Measurements from ENCODE around the gene OR2D2.
"Not testable (repeated sequence)": the region's sequence is repeated elsewhere in the genome, so short reads cannot be mapped to it uniquely, and the experiment has no call there.

The OR2D2 gene

GRCh38 chr11:6920702-6921101 is 28.4 kb upstream of the OR2D2 start, which contains the start of gene OR2D3:
OR2D3 (plus strand) TSS chr11:6921002; CDS start chr11:6921002, 0 bp downstream.
- no peaks in the 10 kb centered on the region for H3K36me3 ChIP-seq (ENCODE audit: control insufficient read depth, insufficient read depth, low read length)
- H3K27ac ChIP-seq (ENCODE audit: insufficient read depth, low read depth, low read length, poor library complexity, severe bottlenecking): no peak within 1 kb of the TSS
- WGBS, 2 experiments: no CpG with 5 or more reads among the region's 1 CpG
- no peaks in the 10 kb centered on the region for H3K27me3 ChIP-seq (ENCODE audit: control insufficient read depth, insufficient read depth, low read length, poor library complexity, severe bottlenecking)
- H3K4me1 ChIP-seq (ENCODE audit: control insufficient read depth, insufficient read depth, low read length): no peaks in the 10 kb centered on the region
- no peaks in the 10 kb centered on the region for H3K9me3 ChIP-seq (ENCODE audit: control insufficient read depth, low read length)
- no peak within 1 kb of the TSS for H3K4me3 ChIP-seq (ENCODE audit: insufficient read depth, low read depth, low read length)

DNA sequence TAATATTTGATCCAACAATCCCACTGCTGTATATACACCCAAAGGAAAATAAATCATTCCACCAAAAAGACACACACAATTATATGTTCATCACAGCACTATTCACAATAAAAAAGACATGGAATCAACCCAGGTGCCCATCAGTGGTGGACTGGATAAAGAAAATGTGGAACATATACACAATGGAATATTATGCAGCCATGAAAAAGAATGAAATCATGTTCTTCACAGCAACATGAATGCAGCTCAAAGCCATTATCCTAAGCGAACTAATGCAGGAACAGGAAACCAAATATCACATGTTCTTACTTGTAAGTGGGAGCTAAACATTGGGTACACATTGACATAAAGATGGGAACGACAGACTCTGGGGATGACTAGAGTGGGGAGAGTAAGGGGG is 27.4 kb upstream of the OR2D2 start:
- H3K27ac ChIP-seq (ENCODE audit: insufficient read depth, low read depth, low read length, poor library complexity, severe bottlenecking): no peak overlapping the region
- no peaks in the 10 kb centered on the region for H3K4me1 ChIP-seq (ENCODE audit: control insufficient read depth, insufficient read depth, low read length)
- 39 to 50% methylated on average over 2 of the region's 2 CpGs for WGBS, 2 experiments
- H3K36me3 ChIP-seq (ENCODE audit: control insufficient read depth, insufficient read depth, low read length): no peaks in the 10 kb centered on the region
- H3K9me3 ChIP-seq (ENCODE audit: control insufficient read depth, low read length): no peaks in the 10 kb centered on the region
- no peaks in the 10 kb centered on the region for H3K27me3 ChIP-seq (ENCODE audit: control insufficient read depth, insufficient read depth, low read length, poor library complexity, severe bottlenecking)
- no peak overlapping the region for H3K4me3 ChIP-seq (ENCODE audit: insufficient read depth, low read depth, low read length)

DNA sequence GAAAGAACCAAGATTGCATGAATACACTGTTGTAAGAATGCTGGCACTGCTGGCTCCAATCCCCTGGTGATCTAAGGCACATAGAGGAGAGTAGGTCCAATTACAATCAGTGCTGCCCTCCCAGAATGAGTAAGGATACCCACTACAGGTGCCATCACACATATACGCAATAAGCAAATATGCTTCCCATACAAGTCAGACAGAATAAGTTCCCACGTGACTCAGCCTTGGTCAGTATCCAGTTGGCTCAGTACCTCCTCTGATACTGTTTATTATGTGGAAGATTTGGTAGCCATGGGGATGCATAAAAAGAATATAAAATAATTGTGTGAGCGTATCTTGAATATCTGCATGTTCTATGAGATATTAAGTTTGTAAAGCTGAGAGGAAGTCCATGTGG is 19.6 kb upstream of the OR2D2 start:
- H3K36me3 ChIP-seq (ENCODE audit: control insufficient read depth, insufficient read depth, low read length): no peaks in the 10 kb centered on the region
- no peak overlapping the region for H3K27ac ChIP-seq (ENCODE audit: insufficient read depth, low read depth, low read length, poor library complexity, severe bottlenecking)
- H3K27me3 ChIP-seq (ENCODE audit: control insufficient read depth, insufficient read depth, low read length, poor library complexity, severe bottlenecking): no peaks in the 10 kb centered on the region
- WGBS, 2 experiments: 95% methylated on average over 3 of the region's 3 CpGs
- no peak overlapping the region for H3K4me3 ChIP-seq (ENCODE audit: insufficient read depth, low read depth, low read length)
- H3K9me3 ChIP-seq (ENCODE audit: control insufficient read depth, low read length): no peaks in the 10 kb centered on the region
- no peaks in the 10 kb centered on the region for H3K4me1 ChIP-seq (ENCODE audit: control insufficient read depth, insufficient read depth, low read length)

DNA sequence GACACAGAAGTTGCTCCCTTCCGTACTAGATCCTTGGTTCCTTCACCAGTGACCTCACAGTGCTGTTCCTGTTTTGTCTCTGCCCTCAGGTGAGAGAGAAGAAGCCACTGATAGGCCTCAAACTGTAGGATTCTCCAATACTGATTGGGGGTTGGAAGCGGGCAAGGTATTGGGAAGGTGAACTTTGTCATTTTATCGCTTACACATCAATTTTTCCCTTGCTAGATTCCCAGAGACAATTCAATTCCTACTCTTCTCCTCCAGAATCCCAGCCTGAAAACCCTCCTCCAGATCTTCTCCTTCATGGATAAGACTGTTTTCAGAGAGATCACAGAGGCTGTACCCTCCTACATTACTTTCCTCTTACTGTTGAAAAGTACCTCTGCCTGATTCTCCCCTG is 19.1 kb upstream of the OR2D2 start:
- H3K27me3 ChIP-seq (ENCODE audit: control insufficient read depth, insufficient read depth, low read length, poor library complexity, severe bottlenecking): no peaks in the 10 kb centered on the region
- H3K36me3 ChIP-seq (ENCODE audit: control insufficient read depth, insufficient read depth, low read length): no peaks in the 10 kb centered on the region
- H3K4me1 ChIP-seq (ENCODE audit: control insufficient read depth, insufficient read depth, low read length): no peaks in the 10 kb centered on the region
- WGBS, 2 experiments: 92 to 94% methylated on average over 3 of the region's 3 CpGs
- H3K9me3 ChIP-seq (ENCODE audit: control insufficient read depth, low read length): no peaks in the 10 kb centered on the region
- H3K27ac ChIP-seq (ENCODE audit: insufficient read depth, low read depth, low read length, poor library complexity, severe bottlenecking): no peak overlapping the region
- H3K4me3 ChIP-seq (ENCODE audit: insufficient read depth, low read depth, low read length): no peak overlapping the region

DNA sequence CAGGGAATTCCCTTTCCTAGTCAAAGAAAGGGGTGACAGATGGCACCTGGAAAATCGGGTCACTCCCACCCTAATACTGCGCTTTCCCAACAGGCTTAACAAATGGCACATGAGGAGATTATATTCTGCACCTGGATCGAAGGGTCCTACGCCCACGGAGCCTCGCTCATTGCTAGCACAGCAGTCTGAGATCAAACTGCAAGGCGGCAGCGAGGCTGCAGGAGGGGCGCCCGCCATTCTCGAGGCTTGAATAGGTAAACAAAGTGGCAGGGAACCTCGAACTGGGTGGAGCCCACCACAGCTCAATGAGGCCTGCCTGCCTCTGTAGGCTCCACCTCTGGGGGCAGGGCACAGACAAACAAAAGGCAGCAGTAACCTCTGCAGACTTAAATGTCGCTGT is 12.5 kb upstream of the OR2D2 start:
- 88 to 89% methylated on average over 13 of the region's 13 CpGs for WGBS, 2 experiments
- H3K9me3 ChIP-seq (ENCODE audit: control insufficient read depth, low read length); H3K27ac ChIP-seq (ENCODE audit: insufficient read depth, low read depth, low read length, poor library complexity, severe bottlenecking); H3K4me3 ChIP-seq (ENCODE audit: insufficient read depth, low read depth, low read length); H3K4me1 ChIP-seq (ENCODE audit: control insufficient read depth, insufficient read depth, low read length); H3K27me3 ChIP-seq (ENCODE audit: control insufficient read depth, insufficient read depth, low read length, poor library complexity, severe bottlenecking); H3K36me3 ChIP-seq (ENCODE audit: control insufficient read depth, insufficient read depth, low read length): not testable (repeated sequence)

GRCh38 chr11:6900327-6900999 is 8.2 kb upstream of the OR2D2 start:
- H3K27me3 ChIP-seq (ENCODE audit: control insufficient read depth, insufficient read depth, low read length, poor library complexity, severe bottlenecking): no peaks in the 10 kb centered on the region
- H3K4me1 ChIP-seq (ENCODE audit: control insufficient read depth, insufficient read depth, low read length): no peaks in the 10 kb centered on the region
- 79 to 92% methylated on average over 2 of the region's 2 CpGs for WGBS, 2 experiments
- no peaks in the 10 kb centered on the region for H3K36me3 ChIP-seq (ENCODE audit: control insufficient read depth, insufficient read depth, low read length)
- no peak overlapping the region for H3K4me3 ChIP-seq (ENCODE audit: insufficient read depth, low read depth, low read length)
- no peak overlapping the region for H3K27ac ChIP-seq (ENCODE audit: insufficient read depth, low read depth, low read length, poor library complexity, severe bottlenecking)
- no peaks in the 10 kb centered on the region for H3K9me3 ChIP-seq (ENCODE audit: control insufficient read depth, low read length)

DNA sequence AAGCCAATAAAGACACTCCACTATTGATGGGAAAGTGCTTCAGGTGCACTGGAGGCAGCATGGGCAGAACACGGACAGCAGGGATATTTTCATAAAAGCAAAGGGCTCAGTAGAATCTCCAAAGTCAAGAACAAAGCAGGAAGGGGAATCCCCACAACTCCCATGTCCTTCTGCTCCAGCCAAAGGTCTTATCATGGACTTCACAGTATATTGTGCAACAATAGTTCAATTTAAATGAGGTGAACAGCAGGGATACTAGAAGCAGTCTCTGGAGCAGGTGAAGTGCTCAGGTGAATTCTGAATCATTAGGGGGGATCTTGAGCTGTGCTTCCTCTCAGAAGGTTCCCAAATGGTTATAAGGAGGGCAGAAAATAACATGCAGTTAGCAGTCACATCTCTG is 6.6 kb upstream of the OR2D2 start:
- 91% methylated on average over 1 of the region's 1 CpG for WGBS, 2 experiments
- no peaks in the 10 kb centered on the region for H3K27me3 ChIP-seq (ENCODE audit: control insufficient read depth, insufficient read depth, low read length, poor library complexity, severe bottlenecking)

DNA sequence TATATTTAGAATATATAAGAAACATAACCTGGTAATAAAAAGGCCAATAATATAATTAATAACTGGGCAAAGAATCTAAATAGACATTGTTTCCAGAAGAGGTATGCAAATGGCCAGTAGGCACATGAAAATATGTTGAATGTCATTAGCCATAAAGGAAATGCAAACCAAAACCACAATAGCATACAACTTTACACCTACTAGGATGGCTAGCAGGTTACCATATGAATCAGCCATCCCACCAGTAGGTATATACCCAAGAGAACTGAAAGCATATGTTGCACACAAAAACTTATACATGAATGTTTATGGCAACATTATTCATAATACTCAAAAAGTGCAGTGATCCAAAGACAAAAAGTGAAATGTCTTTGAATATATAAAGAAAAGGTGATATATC is 2.7 kb upstream of the OR2D2 start:
- Histone ChIP-seq H3K9me3 (ENCODE audit: control insufficient read depth, low read length) (no peaks in the 10 kb centered on the region), H3K4me1 (ENCODE audit: control insufficient read depth, insufficient read depth, low read length) (no peaks in the 10 kb centered on the region), H3K4me3 (ENCODE audit: insufficient read depth, low read depth, low read length) (no peak overlapping the region), H3K27ac (ENCODE audit: insufficient read depth, low read depth, low read length, poor library complexity, severe bottlenecking) (no peak overlapping the region), H3K27me3 (ENCODE audit: control insufficient read depth, insufficient read depth, low read length, poor library complexity, severe bottlenecking) (no peaks in the 10 kb centered on the region), H3K36me3 (ENCODE audit: control insufficient read depth, insufficient read depth, low read length) (no peaks in the 10 kb centered on the region)

More for the DNA sequence above, 6.6 kb upstream of the OR2D2 start:
- no peaks in the 10 kb centered on the region for H3K36me3 ChIP-seq (ENCODE audit: control insufficient read depth, insufficient read depth, low read length)
- H3K27ac ChIP-seq (ENCODE audit: insufficient read depth, low read depth, low read length, poor library complexity, severe bottlenecking): no peak overlapping the region
- no peaks in the 10 kb centered on the region for H3K4me1 ChIP-seq (ENCODE audit: control insufficient read depth, insufficient read depth, low read length)
- H3K4me3 ChIP-seq (ENCODE audit: insufficient read depth, low read depth, low read length): no peak overlapping the region
- no peaks in the 10 kb centered on the region for H3K9me3 ChIP-seq (ENCODE audit: control insufficient read depth, low read length)

DNA sequence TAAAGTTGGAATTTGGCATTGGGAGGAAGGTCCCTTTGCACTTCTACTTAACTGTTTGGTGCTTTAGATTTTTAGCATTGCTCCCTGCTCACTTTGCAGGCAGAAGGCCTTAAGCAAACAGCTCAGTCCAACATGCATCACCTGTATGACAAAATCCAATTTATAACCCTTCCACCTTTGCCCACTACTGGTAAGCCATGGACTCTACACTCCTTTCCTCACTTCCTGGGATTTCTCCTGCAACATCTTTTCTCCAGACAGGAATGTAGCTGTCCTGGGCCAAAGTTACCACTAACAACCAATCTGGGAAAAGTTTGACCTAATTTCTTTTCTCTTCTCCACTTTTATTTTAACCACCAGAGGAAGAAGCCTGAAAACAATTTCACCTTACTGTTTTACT is 1.8 kb upstream of the OR2D2 start:
- no peak overlapping the region for H3K27ac ChIP-seq (ENCODE audit: insufficient read depth, low read depth, low read length, poor library complexity, severe bottlenecking)
- H3K36me3 ChIP-seq (ENCODE audit: control insufficient read depth, insufficient read depth, low read length): no peaks in the 10 kb centered on the region
- H3K4me1 ChIP-seq (ENCODE audit: control insufficient read depth, insufficient read depth, low read length): no peaks in the 10 kb centered on the region
- no peaks in the 10 kb centered on the region for H3K27me3 ChIP-seq (ENCODE audit: control insufficient read depth, insufficient read depth, low read length, poor library complexity, severe bottlenecking)
- no peak overlapping the region for H3K4me3 ChIP-seq (ENCODE audit: insufficient read depth, low read depth, low read length)
- no peaks in the 10 kb centered on the region for H3K9me3 ChIP-seq (ENCODE audit: control insufficient read depth, low read length)

DNA sequence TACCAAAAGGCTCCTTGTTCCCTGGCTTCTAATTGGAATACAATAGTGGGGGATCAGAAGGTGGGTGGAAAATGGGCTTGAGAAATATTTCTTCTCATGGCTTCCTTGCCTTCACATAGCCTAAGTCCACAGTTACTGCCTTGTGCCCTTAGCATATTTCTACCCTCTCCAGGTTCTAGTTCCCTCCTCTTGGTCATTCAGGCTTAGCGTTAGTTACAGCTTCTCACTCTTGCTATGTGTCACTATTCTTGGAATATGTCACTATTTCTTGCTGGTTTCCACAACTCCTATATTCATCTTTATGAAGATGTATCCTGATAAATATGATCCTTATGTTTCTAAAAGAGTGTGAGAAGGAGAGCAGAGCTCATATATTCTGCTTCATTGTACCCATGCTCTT is 2.5 kb downstream of the OR2D2 start:
- no peaks in the 10 kb centered on the region for H3K27me3 ChIP-seq (ENCODE audit: control insufficient read depth, insufficient read depth, low read length, poor library complexity, severe bottlenecking)
- no peaks in the 10 kb centered on the region for H3K4me1 ChIP-seq (ENCODE audit: control insufficient read depth, insufficient read depth, low read length)
- no peak overlapping the region for H3K27ac ChIP-seq (ENCODE audit: insufficient read depth, low read depth, low read length, poor library complexity, severe bottlenecking)
- no peaks in the 10 kb centered on the region for H3K9me3 ChIP-seq (ENCODE audit: control insufficient read depth, low read length)
- WGBS, 2 experiments: 81 to 86% methylated on average over 1 of the region's 1 CpG
- no peaks in the 10 kb centered on the region for H3K36me3 ChIP-seq (ENCODE audit: control insufficient read depth, insufficient read depth, low read length)
- no peak overlapping the region for H3K4me3 ChIP-seq (ENCODE audit: insufficient read depth, low read depth, low read length)

DNA sequence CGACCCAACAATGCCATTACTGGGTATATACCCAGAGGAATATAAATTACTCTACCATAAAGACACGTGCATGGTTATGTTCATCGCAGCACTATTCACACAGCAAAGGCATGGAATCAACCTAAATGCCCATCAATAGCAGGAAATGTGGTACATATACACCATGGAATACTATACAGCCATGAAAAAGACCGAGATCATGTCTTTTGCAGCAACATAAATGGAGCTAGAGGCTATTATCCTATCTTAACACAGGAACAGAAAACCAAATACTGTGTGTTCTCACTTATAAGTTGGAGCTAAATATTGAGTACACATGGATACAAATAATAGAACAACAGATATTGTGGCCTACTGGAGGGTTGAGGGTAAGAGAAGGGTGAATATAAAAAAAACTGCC is 3.5 kb downstream of the OR2D2 start:
- no peaks in the 10 kb centered on the region for H3K9me3 ChIP-seq (ENCODE audit: control insufficient read depth, low read length)
- no peaks in the 10 kb centered on the region for H3K36me3 ChIP-seq (ENCODE audit: control insufficient read depth, insufficient read depth, low read length)
- H3K27me3 ChIP-seq (ENCODE audit: control insufficient read depth, insufficient read depth, low read length, poor library complexity, severe bottlenecking): no peaks in the 10 kb centered on the region
- H3K4me3 ChIP-seq (ENCODE audit: insufficient read depth, low read depth, low read length): no peak overlapping the region
- H3K27ac ChIP-seq (ENCODE audit: insufficient read depth, low read depth, low read length, poor library complexity, severe bottlenecking): no peak overlapping the region
- 91% methylated on average over 4 of the region's 4 CpGs for WGBS, 2 experiments
- no peaks in the 10 kb centered on the region for H3K4me1 ChIP-seq (ENCODE audit: control insufficient read depth, insufficient read depth, low read length)
